ENCODE data around the gene SLX4.

DNA sequence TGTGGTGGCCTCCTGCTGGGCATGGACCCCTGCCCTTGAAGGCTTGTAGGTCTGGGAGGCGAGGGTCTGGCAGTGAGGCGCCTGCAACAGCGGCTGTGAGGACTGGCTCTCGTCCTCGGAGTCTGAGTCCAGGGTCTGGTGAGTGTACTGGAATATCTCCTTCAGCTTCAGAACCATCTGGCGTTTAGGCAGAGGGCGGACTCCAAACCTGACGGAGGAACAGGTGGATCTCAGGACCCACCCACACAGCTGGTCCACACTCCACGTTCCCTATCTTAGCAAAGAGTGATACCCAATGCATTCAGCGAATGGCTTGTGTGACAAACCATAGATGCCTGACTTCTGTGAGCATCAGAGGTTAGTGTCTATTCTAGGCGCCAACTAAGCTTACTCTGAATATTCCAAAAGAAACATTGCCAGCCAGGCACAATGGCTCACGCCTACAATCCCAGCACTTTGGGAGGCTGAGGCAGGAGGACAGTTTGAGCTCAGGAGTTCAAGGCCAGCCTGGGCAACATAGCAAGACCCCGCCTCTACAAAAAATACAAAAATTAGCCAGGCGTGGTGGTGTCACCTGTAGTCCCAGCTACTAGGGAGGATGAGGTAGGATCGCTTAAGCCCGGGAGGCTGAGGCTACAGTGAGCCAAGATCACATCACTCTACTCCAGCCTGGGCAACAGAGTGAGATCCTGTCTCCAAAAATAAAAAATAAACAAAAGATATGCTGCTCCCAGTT lies 27.9 kb downstream of the SLX4 start:
- TF ChIP-seq, protein P1, sequence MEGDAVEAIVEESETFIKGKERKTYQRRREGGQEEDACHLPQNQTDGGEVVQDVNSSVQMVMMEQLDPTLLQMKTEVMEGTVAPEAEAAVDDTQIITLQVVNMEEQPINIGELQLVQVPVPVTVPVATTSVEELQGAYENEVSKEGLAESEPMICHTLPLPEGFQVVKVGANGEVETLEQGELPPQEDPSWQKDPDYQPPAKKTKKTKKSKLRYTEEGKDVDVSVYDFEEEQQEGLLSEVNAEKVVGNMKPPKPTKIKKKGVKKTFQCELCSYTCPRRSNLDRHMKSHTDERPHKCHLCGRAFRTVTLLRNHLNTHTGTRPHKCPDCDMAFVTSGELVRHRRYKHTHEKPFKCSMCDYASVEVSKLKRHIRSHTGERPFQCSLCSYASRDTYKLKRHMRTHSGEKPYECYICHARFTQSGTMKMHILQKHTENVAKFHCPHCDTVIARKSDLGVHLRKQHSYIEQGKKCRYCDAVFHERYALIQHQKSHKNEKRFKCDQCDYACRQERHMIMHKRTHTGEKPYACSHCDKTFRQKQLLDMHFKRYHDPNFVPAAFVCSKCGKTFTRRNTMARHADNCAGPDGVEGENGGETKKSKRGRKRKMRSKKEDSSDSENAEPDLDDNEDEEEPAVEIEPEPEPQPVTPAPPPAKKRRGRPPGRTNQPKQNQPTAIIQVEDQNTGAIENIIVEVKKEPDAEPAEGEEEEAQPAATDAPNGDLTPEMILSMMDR (IDR thresholded peaks at IDR 0.05; ENCODE audit: low read length) = no peak
- TF ChIP-seq EZH2phosphoT487 (IDR thresholded peaks at IDR 0.05; ENCODE audit: low read length) = no peak

Measured in MM.1S (cell line).